NCI-H1436 treated with DMSO at 0.1 percent for 48 hours (cell line): ENCODE measurements around the gene MEP1B.
"Not testable (repeated sequence)": the region's sequence is repeated elsewhere in the genome, so short reads cannot be mapped to it uniquely, and the experiment has no call there.

Experiments
- DNase-seq: peaks from one replicate; lab custom pipeline; 2025; lab: John Stamatoyannopoulos, UW

The MEP1B gene

DNA sequence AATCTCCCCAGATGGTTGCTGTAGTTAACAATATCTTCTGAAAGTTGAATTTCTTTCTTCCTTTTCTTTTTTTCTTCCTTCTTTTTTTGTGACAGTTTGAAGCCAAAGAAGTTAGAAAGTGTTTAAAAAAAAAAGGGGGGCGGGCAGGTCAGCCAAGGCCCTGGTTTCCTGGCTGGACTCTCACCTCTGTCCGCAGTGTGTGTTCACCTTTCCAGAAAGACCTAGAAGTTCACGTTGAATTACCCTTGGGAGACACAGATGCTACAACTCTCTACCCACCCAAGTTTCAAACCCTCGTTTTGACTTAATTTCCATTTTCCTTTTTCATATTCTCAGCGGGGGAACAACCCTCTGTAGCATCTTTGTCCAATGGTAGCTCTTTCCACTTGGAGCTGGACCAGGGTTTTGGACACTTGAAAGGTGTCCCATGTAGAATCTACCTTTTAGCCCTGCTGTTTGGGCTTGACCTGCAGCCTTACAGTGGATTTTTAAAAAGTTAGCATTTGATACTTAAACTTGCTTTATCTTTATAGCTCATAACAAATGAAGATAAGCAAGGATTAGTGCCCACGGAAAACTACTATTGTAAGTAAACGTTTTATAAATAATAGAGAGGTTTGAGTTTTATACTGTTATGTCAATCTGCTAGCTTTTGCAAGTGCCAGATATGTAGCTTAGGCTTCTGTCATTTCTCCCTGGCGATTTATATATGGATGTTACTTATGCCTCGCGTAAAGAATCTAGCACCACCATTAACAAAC, 20.0 kb downstream of the MEP1B start:
- no peak for DNase-seq

DNA sequence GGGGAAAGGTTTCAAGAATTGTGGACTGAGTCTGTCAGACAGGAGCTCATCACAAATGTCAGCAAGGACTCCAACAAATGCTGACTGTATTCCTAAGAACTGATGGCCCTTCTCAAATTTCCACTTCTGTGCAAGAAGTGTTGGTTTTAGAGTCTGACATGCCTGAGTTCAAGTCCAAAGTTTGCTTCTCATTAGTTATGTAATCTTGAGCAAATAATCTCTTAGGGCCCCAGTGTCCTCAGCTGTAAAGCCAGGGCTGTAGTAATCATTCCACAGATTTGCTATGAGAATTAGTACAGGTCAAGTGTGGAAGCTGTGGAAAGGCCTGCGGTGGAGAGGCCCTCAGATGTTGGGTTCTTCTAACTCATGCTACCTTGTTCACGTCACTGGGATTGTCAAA, 23.9 kb downstream of the MEP1B start:
- no peak for DNase-seq

GRCh38 chr18:32216390-32216789, 26.6 kb downstream of the MEP1B start:
- DNase-seq, result no peak

DNA sequence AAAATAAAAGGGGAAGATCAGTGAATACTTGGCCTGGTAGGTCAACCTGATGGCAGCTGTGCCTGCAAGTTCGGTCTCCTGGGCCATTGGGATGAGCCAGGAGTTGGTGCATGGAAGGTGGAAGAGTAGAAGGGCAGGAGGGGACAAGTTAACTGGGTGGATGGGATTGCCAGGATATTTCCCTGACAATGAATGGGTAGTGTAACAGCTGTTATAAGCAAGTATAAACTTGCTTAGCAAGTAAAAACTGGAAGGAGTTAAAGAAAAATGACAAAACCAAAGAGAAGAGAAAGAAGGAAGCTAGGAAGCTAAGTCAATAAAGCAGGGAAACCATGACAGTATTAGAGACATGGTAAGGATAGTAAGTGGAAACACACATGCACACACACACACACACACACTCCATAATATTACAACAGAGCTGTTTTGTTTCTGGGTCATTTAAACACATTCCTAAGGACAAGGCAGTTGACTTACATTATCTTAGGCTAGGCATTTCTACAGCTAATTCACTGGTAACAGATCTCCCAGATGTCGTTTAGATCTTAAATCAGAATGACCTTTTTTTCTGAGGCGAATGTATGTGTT, 29.7 kb downstream of the MEP1B start:
- DNase-seq, result no peak

DNA sequence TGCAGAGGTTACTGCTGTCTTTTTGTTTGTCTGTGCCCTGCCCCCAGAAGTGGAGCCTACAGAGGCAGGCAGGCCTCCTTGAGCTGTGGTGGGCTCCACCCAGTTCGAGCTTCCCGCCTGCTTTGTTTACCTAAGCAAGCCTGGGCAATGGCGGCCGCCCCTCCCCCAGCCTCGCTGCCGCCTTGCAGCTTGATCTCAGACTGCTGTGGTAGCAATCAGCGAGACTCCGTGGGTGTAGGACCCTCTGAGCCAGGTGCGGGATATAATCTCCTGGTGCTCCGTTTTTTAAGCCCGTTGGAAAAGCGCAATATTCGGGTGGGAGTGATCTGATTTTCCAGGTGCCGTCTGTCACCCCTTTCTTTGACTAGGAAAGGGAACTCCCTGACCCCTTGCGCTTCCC, 43.5 kb downstream of the MEP1B start:
- DNase-seq, result not testable (repeated sequence)

DNA sequence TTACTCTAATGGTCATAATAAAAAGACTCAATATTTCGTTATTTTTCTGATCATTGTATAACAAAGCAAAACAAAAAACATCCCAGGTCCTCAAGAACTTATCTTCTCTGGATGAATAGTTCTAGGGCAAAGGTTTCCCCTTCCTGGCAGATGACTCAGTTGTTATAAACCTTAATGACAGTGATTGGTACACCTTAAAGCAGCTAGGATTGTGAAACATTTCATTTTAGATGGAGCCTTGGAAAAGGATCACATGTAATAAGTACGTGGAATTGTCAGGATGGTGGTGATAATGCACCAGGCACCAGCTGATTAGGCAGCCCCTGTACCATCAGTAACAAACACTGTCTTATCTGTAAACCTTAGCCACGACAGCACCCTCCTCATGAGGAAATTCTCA, 47.2 kb downstream of the MEP1B start:
- DNase-seq, result no peak

DNA sequence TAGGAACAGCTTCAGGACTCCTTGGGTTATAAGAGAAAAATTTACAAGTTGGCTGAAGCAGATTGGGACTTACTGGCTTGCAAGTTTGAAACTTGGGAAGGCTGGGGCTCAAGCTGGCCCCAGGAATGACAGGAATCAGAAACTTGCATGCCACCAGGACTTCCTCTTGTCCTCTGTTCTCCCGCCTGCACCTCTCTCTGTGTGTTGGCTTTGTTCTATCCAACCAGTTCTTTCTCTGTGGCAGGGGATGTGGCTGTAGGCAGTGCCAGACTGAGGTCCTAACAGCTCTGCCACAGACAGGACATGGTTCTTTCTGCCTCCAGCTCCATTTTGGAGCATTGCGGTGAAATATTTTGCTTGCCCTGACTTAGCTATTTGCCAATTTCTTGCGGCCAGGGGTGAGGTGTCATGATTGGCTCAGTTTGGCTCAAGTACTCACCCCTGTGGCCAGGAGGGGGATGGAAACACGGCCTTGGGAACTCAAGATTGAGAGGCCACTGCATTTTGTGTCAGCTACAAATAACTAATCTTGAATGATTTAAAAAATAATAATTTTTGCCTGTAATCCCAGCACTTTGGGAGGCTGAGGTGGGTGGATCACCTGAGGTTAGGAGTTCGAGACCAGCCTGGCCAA, 48.9 kb downstream of the MEP1B start:
- no peak for DNase-seq

DNA sequence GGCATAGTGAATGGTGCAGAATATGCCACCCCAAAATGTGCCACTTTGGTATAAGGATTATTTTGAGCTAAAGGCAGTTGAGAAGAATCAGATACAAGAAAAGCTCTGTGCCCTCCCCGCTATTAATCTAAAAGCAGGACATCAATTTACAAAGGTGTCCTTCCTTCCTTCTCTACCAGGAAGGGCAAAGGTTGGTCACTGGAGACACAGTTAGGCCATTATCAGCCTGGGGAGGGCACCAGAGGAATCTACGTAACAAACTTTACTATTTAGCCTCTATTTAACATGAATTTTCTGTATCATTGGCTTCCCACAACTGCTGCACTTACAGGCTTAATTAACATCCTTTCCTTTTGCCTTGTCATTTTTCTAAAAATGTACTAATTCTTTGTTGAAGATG, 52.6 kb downstream of the MEP1B start:
- no peak for DNase-seq

- no peak for DNase-seq
Observed at GRCh38 chr18:32243358-32243757, 53.5 kb downstream of the MEP1B start.

- no peak for DNase-seq
Observed at GRCh38 chr18:32244881-32245280, 55.0 kb downstream of the MEP1B start.

- no peak for DNase-seq
Observed at GRCh38 chr18:32249147-32249929, 59.5 kb downstream of the MEP1B start.

DNA sequence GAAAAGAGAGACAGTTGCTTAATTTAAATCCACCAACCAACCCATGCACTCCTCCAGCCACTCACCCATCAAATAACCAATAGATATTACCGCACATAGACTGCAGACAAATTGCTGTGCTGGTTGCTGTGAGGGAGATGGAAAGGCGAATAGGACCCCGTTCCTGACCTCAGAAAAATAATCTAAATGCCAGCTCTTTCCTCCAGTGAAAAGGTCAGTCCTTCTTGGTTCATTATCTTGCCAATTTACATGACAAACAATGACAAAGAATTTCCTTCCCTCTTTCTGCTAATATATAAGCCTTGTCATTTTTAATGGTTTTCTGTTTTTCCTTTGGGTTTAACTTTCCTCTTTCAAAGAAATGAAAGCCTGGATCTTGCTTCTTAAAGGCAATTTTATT, 61.6 kb downstream of the MEP1B start:
- DNase-seq, result no peak

DNA sequence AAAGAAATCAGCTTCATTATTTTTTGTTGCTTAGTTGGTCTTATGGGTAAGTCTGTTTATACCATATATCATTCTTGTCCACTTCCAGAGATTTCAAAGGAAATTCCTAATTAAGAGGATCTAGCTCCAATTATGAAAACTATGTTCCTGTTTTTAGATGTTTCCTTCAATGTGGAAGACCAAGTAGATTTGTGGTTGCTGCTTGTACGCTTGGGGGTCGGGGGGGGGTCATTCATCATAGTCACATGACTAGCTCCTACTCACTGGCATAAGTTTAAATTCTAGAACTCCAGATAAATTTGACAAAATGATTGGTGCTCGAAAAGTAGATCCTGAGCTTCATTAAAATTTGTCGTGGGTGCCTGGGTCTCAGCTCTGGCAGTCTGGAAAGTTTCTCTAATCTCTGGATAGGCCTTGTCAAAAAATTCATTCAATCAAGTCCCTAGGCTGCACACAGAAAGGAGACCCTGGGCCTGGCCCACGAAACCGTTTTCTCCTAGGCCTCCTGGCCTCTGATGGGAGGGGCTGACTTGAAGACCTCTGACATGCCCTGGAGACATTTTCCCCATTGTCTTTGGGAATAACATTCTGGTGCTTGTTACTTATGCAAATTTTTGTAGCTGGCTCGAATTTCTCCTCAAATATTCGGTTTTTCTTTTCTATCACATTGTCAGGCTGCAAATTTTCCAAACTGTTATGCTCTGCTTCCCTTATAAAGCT, 62.5 kb downstream of the MEP1B start:
- DNase-seq, result no peak

DNA sequence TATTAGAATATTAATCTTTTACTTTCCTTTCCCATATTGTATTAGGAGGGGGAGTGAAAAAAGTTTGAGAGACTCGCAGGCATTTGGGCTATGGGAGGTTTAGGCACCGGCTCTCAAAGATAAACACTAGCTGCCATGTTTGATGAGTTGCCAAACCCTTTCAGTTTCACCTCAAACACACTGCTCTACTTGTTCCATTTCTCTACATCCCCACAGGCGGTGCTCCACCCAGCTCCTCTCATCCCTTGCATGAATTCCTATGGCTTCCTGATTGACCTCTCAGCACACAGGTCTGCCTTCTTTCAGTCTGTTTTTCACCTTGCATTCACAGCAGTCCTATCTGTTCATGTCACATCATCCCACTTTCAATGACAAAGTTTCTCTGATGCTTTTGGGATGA, 65.7 kb downstream of the MEP1B start:
- DNase-seq, result no peak

GRCh38 chr18:32257084-32257785, 67.4 kb downstream of the MEP1B start:
- no peak for DNase-seq

DNA sequence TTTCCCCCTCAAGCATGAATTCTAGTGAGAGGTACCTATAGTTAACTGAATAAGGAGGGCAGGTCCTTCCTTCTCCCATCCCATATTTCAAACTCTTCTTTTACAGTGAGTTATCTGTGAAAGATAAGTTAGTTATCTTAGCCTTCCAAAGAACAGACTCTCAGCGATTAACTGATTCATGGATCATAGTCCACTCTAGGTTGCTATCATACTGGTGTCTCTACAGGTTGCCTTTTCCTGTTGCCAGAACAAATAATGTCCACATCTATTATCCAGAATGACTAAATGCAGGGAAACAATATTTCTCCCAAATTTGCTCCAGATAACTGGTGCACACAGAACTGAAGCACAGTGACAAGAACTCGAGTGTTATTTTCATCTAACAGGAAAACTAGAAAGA, 68.3 kb downstream of the MEP1B start:
- DNase-seq, result no peak

DNA sequence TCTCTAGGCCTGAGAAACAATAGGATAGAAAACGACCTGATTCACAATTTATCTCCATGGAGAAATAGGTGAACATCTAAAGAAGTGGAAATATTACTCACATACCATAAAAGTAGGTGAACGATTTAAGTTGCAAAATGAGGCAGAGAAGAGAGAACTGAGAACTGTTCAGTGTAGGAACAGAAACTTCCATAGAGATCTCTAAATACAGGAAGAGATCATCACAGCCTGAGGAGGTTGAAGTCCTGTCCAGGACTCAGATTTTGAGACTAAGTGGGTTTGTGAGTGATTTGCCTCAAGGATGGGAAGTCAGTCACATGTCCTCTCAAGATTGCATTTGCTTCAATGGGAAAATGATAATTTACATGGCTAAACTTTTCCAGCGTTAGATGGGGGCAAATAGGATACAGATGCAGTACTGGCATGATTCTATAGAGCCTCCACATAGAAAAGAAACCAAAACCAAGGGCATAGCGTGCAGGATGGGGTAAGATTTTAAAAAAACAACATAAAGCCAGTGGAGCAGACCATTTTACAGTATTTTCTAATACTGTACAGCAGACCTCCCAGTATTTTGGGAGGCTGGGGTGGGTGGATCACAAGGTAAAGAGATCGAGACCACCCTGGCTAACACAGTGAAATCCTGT, 68.8 kb downstream of the MEP1B start:
- no peak for DNase-seq

DNA sequence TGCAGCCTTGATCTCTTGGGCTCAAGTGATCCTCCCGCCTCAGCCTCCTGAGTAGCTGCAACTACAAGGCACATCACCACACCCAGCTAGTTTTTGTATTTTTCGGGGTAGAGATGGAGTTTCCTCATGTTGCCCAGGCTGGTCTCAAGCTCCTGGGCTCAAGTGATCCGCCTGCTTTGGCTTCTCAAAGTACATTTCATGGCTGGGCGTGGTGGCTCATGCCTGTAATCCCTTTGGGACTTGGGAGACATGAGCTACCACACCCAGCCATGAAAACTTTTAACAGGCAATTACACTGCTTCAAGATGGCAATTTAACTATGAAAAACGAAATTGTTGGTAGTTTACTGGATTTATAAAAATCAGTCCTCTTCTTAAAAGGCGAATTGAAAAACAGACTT, 69.7 kb downstream of the MEP1B start:
- no peak for DNase-seq

DNA sequence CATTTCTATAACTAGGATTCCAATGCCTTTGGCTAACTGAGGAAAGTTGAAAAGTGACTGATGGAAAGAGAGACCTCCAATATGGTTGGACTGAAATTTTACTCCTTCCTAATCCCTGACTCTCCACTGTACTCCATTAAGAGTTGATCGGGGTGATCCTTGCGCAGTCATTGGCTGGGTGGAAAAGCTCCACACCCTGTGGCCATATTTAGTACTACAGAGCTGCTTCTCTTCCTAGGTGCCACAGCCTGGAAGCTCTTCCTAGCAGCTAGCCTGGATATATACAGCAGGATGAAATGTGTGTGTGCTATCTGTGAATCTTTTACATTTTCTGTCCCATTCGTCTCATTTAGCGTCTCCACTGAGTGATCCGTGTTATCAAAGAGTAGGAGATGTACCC, 71.2 kb downstream of the MEP1B start:
- no peak for DNase-seq

DNA sequence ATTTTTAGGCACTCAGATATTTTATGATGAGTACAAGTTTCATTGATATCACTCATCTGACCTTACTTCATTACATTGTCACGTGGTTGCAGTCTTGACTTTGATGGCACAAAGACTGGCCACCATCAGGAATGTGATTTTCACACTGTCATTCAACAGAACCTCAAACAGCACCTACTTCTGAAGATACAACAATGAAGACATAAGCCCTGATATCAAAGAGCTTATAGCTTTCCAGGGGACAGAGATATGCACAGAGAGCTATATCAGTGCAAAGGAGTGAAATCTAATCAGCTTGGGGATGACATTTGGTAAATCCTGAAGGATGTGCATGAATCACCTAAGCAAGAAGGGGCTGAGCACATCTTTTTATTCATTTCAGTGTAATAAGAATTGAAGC, 72.3 kb downstream of the MEP1B start:
- DNase-seq, result no peak

GRCh38 chr18:32264401-32264800, 74.6 kb downstream of the MEP1B start:
- DNase-seq, result no peak
